ENCODE results near the gene PPFIBP1.

- TF ChIP-seq CTCF (IDR thresholded peaks at IDR 0.05; ENCODE audit: low read depth, low read length) (no peak), MAX (IDR thresholded peaks at IDR 0.05; ENCODE audit: low read depth, low read length) (no peak), MYC (IDR thresholded peaks at IDR 0.05; ENCODE audit: low read depth, low read length) (no peak), POLR2A (IDR thresholded peaks at IDR 0.05; ENCODE audit: extremely low read depth, insufficient read length) (no peak)
Observed at GRCh38 chr12:27583981-27584380, 60.0 kb downstream of the PPFIBP1 start.
